DMS79 treated with DMSO at 0.1 percent for 48 hours (cell line): ENCODE measurements around the gene CXCL6.

Experiments used
- DNase-seq: peaks from one replicate; lab custom pipeline; 2025; lab: John Stamatoyannopoulos, UW

Gene CXCL6

DNA sequence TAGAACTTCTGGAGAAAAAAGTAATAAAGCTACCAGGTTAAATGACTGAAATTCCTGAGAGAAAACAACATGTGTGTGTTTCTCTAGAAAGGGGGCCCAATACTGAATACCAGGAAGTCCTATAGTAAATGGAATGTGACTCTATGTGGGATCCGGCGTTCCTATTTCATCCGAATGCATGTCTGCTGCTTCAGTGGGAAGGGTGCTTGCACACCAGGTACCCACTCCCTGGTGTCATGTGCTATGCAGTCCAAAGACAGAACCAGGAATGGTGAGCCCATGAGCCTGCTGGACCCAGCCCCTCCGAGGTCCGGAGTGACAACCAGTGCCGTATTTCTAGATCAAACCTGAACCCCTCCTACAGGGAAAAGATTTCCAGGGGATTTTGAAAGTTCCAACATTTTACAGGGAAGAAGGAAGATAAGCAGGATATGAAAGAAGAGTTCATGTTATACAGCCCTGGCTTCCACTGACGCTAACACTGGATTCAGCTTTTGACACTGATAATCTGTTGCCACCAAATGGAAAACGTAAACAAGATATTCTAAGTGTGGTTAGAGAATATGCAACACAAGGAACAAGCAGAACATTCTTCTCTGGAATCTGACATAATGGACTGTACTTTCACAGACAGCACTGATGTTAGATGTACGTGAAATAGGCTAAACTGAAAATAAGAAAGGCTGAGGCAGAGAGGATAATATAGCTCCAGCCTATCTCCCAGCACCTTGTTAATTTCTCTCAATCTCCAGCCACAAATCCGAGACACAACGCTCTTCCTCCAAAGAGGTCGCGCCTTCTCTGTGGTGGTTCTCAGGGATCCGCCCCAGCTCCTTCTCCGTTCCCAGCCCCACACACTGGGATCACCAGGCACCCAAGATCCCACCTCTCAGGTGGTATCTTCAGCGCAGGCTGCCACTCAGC is 32.0 kb downstream of the CXCL6 start:
- DNase-seq = no peak

GRCh38 chr4:73869130-73870055 is 32.9 kb downstream of the CXCL6 start, which contains the start of gene CXCL1:
CXCL1 (plus strand) TSS chr4:73869393; CDS start chr4:73869471, 78 bp downstream.
- no peak for DNase-seq

GRCh38 chr4:73870260-73870659 is 33.8 kb downstream of the CXCL6 start:
- DNase-seq = no peak

DNA sequence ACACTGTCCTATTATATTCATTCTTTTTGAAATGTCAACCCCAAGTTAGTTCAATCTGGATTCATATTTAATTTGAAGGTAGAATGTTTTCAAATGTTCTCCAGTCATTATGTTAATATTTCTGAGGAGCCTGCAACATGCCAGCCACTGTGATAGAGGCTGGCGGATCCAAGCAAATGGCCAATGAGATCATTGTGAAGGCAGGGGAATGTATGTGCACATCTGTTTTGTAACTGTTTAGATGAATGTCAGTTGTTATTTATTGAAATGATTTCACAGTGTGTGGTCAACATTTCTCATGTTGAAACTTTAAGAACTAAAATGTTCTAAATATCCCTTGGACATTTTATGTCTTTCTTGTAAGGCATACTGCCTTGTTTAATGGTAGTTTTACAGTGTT is 34.3 kb downstream of the CXCL6 start:
- no peak for DNase-seq

GRCh38 chr4:73871511-73872310 is 35.2 kb downstream of the CXCL6 start:
- no peak for DNase-seq

- DNase-seq = no peak
Measured at GRCh38 chr4:73872316-73873108, 36.0 kb downstream of the CXCL6 start.

GRCh38 chr4:73874386-73874785 is 37.9 kb downstream of the CXCL6 start:
- no peak for DNase-seq

GRCh38 chr4:73875401-73875800 is 38.9 kb downstream of the CXCL6 start:
- no peak for DNase-seq

- no peak for DNase-seq
Measured at GRCh38 chr4:73883306-73883705, 46.8 kb downstream of the CXCL6 start.

DNA sequence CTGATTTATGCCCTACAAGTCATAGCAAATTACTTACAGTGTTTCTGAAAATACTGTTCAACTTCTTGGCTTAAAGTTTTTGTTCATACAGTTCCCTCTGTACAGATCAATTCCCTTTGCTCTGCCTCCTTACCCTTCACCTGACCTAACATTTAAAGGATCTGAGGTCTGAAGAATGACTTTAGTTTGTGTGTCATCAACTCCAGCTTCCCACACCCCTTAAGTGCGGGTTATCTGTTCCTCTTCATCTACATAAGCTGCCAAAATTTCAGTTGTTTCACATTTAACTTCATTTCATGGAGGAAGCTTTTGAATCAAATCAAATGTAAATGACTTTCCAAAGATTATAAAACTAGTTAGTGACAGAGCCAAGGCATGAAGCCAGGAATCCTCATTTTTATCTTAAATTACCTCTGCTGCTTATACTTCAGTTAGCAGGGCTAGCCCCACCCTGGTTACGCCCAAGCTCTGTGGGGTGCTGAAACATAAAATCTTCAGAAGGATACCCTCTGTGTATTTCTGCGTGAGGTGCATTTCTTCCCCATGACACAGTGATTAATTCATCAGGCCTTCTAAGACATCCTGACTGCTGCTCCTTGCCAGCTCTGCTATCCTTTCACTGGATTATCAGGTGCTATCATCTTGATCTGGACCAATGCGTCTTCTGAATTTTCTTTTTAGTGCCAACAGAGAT is 49.2 kb downstream of the CXCL6 start:
- DNase-seq = no peak
